ENCODE measurements around the gene PRICKLE2.

DNA sequence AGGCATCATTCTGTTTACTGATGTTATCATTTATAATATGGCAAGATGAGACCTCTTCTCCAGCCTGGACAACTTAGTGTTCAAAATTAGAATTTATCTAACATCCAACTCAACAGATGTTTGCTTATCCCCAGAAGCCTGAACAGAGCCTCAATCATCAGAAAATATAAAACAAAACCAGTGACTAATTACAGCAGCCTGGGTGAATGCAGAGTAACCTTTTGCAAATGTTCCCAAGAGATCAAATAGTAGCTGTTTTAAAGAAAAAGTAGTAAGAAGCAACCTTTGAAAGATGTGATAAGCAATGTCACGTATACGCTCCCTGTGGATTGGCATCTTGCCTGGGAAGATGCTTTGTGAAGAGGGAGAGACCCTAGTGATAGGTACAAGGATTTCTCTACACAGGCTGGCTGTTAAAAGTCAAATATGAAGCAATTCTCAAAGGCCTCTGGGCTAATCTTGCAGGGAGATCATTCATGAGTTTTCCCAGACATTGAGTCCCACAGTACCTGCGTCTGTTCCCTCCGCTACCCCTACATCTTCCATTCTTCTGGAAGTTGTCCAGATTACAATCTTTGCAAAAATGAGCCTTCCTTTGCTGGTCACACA is 39.3 kb upstream of the PRICKLE2 start:
- TF ChIP-seq, protein P1, sequence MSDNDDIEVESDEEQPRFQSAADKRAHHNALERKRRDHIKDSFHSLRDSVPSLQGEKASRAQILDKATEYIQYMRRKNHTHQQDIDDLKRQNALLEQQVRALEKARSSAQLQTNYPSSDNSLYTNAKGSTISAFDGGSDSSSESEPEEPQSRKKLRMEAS (IDR thresholded peaks at IDR 0.05; ENCODE audit: insufficient read depth, insufficient read length) = no peak
- TF ChIP-seq POLR2A (IDR thresholded peaks at IDR 0.05; ENCODE audit: low read depth, low read length) (no peak), EZH2 (IDR thresholded peaks at IDR 0.05; ENCODE audit: borderline replicate concordance, low read depth, low read length, severe bottlenecking) (no peak)
- TF ChIP-seq, protein P2, sequence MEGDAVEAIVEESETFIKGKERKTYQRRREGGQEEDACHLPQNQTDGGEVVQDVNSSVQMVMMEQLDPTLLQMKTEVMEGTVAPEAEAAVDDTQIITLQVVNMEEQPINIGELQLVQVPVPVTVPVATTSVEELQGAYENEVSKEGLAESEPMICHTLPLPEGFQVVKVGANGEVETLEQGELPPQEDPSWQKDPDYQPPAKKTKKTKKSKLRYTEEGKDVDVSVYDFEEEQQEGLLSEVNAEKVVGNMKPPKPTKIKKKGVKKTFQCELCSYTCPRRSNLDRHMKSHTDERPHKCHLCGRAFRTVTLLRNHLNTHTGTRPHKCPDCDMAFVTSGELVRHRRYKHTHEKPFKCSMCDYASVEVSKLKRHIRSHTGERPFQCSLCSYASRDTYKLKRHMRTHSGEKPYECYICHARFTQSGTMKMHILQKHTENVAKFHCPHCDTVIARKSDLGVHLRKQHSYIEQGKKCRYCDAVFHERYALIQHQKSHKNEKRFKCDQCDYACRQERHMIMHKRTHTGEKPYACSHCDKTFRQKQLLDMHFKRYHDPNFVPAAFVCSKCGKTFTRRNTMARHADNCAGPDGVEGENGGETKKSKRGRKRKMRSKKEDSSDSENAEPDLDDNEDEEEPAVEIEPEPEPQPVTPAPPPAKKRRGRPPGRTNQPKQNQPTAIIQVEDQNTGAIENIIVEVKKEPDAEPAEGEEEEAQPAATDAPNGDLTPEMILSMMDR (IDR thresholded peaks at IDR 0.05; ENCODE audit: extremely low read depth in 1 of 2, insufficient read depth in 1 of 2, low read depth in 1 of 2, low read length in 2 of 2) = no peak
